Mesenteric fat pad (tissue), 1 donor: Measurements from ENCODE around the gene ZNF423. TPM values are rescaled to one million over a fixed set of nuclear protein-coding genes. Genes with fewer than 3 reads are reported as not detected.

Experiments
- DNase-seq: peaks from one replicate; pipeline ENCODE4 v3.0.0-alpha.2; 2020; ENCODE audit warnings: low spot score
- total RNA-seq: library from RNA; stranded (reverse); fragmentation: NEBNext Ultra II Directional; extraction: Animal tissue kit (Norgen Biotek cat#: 25700); gene quantifications from one replicate; pipeline ENCODE4 v1.2.1, GENCODE V29; 2021
- donor health status: DM: yes; HTN: yes; CAD: no.

Gene ZNF423
- total RNA-seq, 1 donor from 2014 or later = 13.5 TPM

DNA sequence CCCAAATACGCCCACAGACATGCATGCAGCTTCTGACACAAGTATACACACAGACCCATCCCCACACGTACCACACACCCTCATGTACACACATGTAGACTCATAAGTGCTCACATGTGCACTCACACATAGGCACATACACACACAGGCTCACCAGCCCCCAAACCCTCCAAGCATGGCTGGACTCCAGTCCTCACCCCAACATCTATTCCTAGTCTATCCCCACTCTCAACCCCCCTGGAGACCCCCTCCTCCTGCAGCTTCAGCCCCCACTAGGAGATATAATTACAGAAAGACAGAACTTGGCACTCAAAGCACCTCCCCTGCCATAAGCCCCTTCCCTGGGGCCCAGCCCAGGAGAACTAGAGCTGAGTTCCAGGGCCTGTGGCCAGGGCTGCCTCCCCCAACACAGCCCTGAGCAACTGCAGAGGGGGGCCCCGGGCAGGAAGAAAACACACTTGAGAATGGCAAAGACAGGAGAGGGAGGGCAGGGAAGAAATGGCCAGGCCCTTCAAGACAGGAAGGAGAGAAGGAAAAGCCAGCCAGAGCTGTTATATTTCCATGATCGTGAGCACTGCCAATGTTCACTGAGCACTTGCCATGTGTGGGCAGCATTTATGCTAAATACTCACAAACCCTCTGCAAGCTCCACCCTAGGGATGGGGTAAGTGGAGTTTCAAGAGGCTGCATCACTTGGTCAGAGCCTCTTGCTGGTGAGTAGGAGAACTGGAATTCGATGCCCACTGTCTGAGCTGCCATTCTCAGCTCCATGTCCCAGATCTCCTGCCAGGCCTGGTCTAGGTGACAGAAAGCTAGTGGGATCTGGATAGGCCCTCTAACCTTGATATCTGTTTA lies 224.5 kb downstream of the ZNF423 start:
- DNase-seq = no peak

DNA sequence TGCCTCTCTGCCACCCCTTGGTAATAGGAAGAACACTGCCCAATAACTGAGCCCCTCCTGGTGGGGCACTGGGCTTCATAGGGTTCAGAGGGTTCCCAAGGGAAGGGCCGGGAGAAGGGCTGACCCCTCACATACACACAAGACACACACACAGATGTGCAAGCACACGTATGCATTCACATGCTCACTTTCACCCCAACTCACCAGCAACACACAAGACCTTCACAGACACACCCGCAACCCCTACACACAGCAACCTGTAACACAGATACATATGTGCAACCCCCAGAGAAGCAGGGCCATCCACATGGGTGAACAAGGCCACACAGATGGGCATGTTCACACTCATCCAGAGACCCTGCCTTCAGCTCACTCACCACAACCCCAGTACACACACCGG lies 225.1 kb downstream of the ZNF423 start:
- no peak for DNase-seq

DNA sequence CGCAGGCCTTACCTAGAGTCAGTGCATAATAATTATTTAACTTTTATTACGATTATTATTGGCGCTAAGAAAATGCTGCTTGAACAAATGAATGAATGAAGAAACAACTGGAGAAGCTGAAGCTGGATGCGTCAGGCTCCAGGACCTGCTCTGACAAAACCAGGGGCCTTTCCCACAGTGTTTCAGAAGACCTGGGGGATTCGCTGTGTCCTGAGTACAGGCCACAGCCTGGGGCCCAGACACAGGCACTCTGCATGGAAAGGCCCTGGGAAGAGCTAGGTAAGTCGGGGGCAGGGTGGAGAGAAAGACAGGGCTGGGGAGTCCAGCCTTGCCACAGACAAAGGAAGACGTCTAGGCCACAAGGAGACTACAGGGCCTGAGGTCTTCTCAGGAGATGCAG lies 226.1 kb downstream of the ZNF423 start:
- DNase-seq = no peak

DNA sequence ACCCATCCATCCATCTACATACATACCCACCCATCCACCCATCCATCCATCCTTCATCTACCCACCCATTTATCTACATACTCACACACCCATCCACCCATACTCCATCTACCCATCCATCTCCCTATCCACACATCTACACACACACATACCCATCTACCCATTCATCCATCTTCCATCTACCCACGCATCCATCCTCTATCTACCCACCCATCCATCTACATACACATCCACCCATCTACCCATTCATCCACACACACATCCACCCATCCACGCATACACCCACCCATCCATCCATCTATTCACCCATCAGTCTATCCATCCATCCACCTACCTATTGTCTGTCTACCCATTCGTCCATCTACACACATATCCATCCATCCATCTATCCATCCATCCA lies 227.8 kb downstream of the ZNF423 start:
- no peak for DNase-seq

DNA sequence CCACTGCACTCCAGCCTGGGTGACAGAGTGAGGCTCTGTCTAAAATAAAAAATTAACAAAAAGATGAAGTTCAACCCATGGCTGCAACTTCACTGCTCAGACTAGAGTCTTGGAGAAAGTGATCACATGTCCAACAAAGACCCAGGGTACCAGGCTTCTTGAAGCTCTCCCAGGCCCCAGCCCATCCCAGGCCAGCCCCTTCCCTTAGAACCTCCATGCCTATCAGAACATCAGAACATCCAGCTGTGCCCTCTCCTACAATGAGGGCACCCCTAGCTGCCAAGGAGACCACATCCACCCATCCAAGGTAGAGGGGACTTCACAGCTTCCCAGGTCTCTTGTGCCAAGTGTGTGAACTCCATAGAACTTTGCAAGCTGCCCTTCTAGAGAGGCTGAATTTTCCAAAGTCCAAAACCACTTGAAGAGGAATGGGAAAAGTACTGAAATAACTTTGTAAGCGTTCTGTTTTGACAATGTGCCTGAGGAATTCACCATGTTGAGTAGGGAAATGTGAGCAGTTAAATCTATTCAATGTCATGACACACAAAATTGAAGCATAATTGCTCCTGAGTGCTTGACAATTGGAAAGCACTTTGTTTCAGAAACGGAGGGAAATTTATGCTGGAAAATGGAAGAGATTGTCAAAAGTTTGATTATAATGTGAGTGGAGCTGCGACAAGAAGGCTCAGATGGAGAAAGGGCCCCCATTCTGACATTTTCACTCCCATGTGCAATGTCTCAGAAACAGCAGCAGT lies 230.4 kb downstream of the ZNF423 start:
- no peak for DNase-seq

DNA sequence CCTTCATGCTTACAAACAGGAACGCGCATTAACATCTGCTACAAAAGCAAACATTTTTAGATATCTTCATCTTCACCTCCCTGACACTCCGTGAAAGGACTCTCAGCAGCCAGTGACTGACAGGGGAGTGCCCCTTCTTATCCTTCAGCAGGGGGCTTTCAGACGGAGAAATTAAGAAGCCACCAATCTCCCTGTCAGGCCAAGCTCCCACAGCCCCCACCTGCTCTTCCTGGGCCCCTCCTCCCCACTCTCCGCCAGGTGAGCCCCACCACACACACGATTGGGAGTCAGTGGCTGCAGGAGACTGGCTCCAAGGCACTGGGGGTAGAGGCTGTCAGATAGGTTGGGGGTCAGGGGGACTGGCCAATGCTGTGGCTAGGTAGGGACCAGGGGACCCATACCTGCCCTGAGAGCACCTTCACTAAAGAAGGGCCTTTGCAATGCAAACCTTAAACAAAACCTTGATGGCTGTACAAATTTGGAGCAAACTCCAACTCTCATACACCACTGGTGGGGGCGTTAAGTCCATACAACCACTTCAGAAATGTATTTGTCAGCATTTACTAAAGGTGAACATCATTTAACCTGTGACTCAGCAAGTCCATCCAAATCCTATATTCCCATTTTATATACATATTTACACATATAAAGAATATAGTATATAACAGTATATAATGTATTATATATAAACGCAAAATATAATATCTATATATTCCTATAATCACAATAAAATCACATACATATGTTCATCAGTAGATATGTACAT lies 232.2 kb downstream of the ZNF423 start:
- DNase-seq = peak; percentile 60

DNA sequence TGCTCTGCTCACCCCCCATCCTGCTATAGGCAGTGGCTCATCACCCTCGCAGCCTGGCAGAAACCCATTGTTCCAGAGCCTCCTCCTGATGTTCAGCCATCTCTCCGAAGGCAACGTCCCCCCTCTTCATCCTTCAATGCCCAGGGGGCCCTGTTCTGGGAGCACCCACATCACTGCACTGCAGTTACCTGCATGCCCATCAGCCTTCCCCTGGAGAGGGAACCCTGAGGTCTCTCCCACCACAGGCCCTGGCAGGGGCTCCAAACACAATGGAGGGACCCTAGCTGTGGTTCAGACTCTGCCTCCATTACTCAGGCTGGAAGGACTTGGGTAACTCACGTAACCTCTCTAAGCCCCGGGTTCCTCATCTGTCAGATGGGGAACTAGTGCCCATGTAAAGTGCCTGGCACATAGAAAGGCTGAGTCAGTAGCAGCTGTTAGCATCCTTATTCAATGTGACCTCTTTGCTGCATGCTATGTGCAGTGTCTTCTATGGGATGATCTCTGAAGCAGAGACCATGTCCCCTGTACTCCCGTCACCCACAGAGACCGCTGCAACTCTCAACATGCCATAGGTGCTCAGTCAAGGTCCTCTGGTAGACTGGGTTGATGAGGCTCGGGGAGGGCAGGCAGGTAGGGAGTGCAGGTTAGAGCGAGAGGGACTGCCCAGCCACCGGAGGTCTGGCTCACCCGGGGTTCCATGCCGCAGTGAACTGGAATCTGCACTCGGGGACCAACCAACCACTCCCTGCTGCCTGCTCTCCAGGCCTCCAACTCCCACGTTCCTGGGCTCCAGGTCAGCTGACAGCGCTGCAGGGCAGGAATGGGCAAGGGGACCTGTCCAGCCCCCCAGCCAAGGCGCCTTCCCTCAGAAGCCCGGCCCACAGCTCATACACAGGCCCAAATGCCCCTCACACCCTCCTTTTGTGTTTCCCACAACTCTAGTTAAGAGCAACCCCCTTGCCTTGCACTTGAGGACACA lies 233.2 kb downstream of the ZNF423 start:
- DNase-seq = peak; percentile 81

DNA sequence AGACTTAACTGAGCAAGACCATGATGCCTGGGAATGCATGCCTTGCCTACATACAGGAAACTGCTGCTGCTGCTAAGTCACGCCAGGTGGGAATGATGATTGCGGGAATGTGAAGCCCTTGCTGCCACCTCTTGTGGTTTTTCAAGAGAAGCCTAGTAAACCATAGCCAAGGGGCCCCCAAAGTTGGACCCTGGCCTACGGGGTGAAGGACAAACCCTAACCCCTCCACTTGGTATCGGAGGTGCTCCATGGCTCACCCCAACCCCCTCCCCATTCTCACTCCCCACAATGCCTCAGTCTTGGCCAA lies 233.9 kb downstream of the ZNF423 start:
- DNase-seq = peak; percentile 53

DNA sequence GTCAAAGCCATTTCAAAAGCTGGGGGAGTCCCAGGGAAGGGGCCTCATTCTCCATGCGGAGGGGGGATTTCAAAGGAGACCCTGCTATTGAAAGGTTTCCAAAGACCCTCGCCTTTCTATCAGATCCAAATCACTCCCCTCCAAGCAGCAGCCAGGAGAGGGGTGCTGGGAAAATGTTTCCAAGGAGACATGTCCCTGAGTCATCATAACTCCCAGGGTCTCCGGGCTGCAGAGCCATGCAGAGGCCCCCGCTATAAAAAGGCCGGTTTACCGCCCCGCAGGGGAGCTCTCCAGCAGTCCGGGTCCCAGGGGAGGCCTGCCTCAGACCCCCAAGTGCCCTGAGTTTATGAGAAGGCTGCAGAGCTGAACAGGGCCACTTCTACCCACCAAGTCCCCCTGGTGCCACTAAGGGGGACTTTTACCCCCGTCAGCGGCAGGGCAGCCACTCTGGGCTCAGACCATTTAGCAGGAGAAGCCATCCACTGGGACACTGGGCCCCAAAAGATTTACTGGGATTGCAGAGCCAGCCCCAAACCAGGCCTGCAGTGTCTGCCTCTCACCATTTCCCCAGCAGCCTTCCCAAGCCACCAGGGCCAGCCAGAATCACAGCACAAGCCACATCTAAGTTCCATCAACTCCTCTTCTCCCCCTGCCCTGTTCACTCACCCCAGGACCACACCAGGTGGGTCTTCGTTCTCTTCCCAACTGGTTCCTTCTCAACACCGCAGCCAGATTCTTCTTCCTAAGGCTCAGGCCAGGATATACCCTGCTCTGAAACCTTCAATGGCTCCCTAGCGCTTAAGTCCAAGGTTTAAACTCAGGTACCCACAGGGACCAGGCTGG lies 234.4 kb downstream of the ZNF423 start:
- peak; percentile 85 for DNase-seq

DNA sequence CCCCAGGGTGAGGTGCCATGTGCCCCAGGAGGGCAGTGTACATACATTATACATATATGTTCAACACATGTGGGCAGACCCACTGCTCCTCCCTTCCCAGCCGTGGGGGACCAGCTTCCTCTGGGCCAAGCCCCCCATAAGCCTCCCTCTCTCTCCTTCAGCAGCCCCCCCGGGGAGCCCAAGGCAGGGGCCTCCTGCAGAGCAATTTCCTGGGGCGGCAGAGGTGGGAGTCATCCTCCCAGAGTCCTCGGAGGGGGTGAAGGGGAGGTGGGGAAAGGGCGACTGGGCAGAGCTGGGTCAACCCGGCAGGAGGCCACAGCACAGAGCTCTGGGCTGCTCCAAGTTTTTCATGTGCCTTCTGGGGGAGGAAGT lies 235.1 kb downstream of the ZNF423 start:
- peak; percentile 86 for DNase-seq

DNA sequence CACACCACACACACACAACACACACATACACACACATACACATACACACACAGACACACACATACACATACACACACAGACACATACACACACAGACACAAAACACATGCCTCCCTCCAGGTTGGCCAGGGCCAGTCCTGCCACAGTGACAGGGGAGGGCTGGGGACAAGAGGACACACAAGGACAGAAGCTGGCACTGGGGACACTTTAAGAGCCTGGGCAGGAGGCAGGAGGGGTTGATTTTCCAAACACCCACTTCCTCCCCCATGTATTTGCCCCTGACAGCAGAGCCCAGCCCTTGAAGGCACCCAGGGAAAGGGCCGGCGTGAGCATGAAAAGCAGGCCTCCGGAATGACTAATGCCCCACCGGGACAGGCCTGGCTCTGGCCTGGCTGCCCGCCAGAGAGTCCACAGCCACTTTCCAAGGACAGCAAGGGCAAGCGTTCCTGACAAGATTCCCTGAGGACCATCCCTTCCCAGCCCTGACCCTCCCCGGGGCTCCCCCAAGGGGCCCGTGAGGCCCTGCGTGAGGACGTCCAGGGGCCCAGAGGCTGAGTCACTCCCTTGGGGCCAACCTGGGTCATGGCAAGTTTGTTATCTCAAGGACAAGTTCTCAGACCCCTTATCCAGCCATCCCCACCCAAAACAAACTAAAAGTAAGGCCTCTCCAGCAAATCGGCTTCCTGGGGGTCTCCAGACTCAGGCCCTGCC lies 235.6 kb downstream of the ZNF423 start:
- DNase-seq = peak; percentile 94

DNA sequence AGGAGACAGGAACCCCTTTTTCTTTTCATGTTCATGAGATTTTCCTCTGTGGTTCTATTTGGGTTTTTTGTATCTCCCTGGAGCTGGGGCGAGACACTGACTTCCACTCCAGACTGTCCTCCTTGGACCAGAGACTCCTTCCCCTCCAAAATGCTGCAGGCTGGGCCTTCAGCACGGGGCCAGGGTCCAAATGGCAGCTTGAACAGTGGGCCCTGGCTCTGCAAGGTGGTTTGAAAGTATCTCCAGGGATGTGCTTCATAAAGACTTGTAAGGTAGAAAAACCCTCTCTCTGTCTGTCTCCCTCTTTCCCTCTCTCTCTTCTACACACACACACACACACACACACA lies 236.1 kb downstream of the ZNF423 start:
- no peak for DNase-seq

DNA sequence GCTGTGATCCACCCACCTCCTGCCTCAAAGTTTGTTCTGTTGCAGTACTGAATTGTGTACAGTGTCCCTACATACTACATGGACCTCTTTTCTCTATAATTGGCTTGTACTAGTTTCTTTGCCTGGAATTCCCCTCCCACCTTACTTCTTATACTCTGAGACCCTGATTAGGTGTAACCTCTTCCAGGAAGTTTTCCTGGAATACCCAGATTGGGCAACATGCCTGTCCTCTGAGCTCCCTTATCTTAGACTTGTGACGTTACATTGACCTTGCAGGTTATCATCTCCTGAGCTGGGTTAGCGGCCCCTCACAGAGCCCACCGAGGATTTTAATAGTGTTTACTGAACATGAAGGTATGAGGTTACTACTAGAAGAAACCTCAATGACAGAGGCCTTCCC lies 237.0 kb downstream of the ZNF423 start:
- no peak for DNase-seq

DNA sequence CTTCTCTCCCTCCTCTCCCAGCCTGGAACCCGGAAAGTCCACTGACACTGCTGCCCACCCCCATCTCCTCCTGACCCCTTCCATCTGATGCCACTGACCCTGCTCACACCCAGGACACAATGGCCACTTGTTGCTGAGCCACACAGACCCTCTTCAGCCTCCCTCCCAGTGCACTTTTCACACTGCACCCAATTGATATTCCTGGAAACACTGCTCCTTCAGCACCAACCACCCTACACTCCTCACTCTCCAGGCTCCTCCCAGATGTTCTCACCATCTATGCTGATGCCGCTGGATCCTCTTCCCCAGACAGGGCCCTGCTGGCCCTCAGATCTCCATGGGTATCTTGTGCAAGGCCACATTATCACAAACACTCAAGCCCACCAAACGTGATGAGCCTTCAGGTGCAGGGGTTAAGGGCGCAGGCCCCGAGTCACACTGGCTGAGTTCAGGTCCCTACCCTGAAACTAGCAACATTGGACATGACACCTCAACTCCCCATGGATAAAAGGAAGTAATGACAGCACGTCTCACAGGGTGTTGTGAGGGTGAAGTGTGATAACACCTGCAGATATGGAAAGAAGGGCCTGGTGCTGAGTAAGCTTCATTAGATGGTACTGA lies 238.1 kb downstream of the ZNF423 start:
- no peak for DNase-seq

DNA sequence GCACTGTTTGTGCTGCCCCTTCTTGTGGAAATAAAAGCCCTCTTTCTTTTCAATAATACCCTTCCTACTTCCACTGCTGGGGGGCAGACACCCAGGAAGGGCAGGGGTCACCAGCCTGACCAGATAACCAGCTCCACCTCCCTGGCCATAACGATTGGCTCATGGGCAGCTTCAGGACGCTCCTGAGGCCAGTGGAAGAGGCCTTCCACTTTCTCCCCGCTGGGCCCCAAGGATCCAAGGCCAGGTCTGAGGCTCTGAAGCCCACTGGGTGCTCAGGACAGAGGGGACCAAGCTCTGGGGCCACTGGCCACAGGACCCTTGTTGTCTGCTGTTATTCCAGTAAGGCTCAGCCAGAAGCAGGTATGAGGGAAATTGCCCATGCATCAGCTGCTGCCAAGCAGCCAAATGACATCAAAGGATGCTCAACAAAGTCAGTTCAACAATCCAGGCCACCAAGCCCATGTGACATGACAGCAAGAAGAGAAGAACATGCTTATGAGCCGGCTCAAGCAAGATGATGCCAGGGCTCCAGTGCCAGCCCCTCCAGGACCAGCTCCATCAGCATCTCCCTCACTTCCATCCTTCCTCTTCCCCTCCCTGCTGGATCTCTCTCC lies 238.8 kb downstream of the ZNF423 start:
- no peak for DNase-seq

DNA sequence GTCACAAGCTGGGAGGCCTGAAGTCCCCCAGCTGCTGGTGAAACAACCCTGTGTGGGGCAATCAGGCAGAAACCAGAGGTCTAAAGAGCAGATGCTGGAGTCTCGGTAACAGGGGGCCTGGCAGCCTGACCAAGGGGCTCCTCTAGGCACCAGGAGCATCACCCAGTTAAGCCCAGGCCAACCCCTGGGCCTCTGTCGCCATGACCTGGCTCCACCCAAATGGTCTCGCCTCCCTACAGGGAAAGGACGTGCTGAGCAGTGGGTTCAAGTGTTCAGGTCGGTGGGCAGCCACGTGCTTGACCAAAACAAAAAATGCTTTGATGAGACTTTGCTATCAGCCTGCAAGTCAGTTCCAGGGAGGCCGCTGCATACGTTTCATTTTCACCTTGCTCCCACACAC lies 240.3 kb downstream of the ZNF423 start:
- no peak for DNase-seq

DNA sequence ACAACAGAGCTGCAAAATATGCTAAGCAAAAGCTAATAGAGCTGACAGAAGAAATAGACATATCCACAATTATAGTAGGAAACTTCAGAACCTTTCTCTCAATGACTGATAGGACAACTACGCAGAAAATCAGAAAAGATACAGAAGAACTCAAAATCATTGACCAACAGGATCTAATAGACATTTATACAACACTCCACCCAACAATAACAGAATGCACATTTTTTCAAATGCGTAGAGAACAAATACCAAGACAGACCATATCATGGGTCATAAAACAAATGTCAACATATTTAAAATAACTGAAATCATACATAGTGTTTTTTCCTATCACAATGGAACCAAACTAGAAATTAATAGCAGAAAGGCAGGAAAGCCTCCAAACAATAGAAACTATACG lies 244.9 kb downstream of the ZNF423 start:
- no peak for DNase-seq

DNA sequence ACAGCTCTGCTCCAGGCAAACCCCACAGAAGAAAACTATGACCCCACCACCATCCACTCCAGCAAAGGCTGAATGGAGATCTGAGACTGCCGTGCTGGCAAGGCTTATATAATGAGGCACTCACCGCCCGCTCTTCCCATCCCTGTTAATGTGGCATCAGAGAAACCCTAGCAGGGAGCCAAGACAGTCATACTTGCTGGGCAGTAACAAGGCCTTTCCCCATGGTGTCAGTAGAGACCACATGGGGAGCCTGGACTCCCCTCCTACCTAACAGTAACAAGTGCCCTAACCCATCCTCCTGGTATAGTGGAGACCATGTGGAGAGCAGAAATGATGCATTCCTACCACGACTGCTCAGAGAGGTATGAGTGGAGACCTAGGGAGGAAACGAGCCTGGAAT lies 247.1 kb downstream of the ZNF423 start:
- no peak for DNase-seq

DNA sequence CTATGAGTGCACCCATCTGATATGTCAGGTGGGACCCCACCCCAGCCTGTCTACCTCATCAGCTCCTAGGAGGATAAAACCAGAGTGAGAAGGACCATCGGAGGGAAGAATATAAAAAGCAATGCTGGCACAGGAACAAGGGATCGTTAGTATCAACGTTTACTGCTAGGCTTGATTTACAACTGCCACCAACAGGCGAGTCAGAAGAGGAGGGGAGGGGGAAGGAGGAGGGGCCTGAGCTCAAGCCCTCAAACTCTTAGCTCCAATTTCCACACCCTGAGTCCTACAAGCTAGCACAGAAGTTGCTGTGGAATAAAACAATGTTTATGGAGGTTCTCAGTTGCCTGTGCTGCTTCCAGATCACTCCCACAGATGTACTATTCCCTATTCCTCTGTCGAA lies 247.8 kb downstream of the ZNF423 start:
- no peak for DNase-seq
